HG02870 (cell line): ENCODE measurements around the gene LRRC74B.
"Not testable (repeated sequence)": the region's sequence is repeated elsewhere in the genome, so short reads cannot be mapped to it uniquely, and the experiment has no call there.

ENCODE experiments used
- ATAC-seq: cut with Tn5 transposase; IDR thresholded peaks from one replicate; pipeline ENCODE4 v1.9.1; 2021; ENCODE audit warnings: mild to moderate bottlenecking, moderate library complexity; ENCODE audit not compliant: unreplicated experiment

The LRRC74B gene, protein sequence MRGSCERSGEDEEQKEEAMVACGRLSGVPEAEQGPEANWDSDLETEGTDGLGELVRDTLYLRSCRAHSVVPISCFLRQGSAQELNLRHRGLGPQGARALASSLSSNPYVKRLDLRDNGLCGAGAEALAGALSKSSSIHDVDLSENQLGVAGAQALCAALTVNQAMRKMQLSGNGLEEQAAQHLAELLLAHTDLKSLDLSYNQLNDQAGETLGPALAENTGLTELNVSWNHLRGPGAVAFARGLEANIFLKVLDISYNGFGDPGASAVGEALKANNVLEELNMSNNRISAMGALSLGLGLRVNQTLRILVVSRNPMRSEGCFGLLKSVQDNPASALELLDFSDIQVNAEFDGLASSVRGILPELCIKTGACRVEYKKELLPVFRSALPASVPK

DNA sequence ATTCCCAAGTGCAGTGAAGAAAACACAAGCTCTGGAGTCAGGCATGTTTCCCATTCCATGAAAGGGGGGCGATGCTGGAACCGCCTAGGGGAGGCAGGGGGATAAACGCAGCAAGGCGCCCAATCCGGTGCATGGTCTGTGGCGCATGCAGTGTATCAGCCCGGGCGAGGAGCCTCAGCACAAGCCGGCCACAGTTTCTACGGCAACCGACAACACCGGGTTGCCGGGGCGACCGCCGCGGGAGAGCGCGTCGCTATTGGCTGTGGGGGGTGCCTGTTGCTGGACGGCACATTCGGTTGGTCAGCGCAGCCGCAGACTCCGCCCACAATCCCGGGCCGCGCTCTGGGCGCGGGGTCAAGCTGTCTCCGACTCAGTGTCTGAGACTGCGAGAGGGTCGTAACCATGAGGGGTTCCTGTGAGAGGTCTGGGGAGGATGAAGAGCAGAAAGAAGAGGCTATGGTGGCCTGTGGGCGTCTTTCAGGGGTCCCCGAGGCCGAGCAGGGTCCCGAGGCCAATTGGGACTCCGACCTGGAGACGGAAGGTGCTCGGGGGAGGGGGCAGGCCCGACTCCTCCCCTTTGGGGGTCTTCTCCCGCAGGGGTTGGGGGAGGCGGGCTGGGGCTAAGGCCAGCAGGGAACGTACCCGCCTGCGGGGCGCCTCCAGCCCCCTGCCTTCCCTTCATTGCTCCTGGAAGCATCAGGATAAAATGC lies at the start of gene LRRC74B:
Gene LRRC74B, plus strand, starts transcription at position 362 of the 710 bp plus-strand sequence. Its CDS starts 41 bp downstream, at position 403.
- peak; percentile 83 for ATAC-seq

DNA sequence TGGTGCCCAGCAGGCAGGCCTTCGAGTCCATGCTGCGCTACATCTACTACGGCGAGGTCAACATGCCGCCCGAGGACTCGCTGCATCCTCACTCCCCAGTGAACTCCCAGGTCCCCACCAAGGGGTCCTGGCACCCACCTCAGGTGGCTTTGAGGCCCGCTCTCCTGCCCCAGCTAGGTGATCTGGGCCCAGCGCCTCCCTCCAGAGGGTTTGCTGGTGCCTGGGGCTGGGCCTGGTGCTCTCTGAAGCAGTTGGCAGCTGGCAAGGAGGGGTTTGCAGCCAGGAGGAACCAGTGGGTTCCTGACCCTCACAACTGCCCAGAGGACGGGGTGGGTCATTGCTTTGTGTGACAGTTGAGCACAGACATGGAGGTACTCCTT lies 49.7 kb upstream of the LRRC74B start:
- no peak for ATAC-seq

DNA sequence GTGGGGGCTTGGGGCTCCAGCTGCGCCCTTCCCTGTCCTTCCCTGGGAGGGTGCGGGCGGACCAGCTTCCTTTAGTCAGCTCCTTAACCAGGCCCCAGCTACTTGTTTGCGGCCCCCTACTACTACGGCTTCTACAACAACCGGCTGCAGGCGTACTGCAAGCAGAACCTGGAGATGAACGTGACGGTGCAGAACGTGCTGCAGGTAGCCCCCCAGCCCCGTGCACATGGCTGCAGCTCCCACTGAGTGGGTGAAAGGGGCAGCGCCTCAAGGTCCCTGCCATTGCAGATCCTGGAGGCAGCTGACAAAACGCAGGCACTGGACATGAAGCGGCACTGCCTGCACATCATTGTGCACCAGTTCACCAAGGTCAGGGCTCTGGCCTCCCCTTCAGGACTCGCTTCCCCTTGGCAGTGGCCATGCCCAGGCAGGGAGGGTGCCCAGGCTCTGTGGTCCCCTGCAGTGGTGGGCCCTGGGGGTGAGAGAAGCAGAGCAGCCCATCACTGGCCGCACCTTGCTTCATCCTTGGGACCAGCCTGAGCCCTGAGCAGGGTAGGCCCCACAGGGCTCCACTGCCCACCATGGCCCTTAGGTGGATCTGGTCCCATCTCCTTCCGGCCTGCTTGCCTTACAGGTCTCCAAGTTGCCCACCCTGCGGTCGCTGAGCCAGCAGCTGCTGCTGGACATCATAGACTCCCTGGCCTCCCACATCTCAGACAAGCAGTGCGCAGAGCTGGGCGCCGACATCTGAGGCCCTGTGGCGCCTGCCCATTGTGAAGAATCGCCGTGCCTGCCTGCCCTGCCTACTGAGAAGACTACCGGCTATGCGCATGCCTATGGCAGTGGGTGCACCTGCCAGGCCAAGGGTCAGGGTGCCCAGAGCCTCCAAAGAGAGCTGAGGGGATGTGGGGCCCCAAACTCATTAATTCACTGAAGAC lies 48.9 kb upstream of the LRRC74B start:
- no peak for ATAC-seq

DNA sequence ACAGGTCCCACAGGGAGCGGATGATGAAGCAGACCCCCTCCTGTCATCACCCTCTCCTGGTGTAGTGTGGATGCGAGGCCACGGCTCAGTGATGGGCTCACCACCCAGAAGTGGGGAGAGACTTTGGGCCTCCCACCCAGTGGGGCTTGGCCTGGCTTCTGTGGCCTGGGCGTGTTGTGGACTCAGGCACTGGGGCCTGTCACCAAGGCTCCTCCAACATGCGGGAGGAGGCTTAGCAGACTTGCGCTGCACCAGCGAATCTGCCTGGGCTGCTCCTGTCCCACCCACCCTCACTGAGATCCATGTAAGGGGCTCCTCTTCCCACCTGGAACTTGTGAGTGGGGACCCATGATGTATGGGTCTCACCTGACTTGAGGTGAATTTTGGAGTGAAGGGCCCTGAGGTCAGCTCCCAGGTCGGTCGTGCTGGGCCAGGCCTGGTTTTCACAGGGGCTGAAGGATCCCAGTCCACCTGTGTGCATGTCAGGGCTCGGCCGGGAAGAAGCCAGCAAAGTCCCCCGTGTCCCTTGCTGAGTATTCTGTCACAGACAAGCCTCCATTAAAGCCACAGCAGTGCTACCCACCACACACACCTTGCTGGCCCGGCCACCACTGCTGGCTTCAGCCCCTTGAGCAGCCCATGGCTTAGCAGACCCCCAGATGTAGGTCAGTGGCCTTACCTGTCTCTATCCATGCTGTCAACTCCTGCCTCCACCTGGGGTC lies 48.0 kb upstream of the LRRC74B start:
- no peak for ATAC-seq

DNA sequence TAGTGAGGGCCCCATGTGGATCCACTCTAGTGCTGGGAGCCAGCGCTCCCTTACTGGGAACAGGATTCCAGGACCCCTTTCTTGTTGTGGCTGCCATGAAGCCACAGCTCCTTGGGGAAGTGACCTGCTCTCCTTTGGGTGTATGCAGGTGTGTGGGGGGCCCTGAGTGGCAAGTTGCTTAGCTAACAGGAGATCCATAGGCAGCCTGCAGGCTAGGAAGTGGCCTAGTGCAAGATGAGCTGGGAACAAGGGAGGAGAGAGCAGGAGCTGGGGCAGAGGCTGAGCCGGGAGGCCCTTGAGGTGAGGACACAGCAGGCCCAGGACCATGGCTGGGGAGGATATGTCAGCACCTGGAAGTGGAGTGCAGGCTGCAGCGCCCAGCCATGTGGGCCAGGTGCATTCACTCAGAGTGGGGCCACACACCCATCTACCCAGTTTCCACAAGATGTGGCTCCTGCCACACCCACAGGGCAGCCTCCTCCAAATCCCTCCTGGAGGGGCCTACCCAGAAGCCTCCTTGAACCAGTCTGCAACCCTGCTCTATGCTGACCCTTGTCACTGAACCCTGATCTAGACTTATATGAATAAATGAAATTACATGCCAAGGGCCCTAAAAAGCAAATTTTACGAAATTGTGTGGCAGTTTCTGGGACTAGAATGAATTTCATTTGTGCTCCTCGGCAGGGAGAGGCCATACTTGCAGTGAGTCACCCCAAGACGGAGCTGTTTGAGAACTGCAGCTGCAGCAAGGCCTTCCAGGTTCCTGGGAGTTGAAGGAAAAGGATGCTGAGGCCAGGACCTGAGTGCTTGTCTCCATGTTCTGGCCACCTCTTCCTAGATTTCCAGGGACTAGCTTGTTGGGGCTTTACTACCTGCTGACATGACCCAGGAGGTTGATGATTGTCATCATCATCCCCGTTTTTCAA lies 47.1 kb upstream of the LRRC74B start:
- no peak for ATAC-seq

DNA sequence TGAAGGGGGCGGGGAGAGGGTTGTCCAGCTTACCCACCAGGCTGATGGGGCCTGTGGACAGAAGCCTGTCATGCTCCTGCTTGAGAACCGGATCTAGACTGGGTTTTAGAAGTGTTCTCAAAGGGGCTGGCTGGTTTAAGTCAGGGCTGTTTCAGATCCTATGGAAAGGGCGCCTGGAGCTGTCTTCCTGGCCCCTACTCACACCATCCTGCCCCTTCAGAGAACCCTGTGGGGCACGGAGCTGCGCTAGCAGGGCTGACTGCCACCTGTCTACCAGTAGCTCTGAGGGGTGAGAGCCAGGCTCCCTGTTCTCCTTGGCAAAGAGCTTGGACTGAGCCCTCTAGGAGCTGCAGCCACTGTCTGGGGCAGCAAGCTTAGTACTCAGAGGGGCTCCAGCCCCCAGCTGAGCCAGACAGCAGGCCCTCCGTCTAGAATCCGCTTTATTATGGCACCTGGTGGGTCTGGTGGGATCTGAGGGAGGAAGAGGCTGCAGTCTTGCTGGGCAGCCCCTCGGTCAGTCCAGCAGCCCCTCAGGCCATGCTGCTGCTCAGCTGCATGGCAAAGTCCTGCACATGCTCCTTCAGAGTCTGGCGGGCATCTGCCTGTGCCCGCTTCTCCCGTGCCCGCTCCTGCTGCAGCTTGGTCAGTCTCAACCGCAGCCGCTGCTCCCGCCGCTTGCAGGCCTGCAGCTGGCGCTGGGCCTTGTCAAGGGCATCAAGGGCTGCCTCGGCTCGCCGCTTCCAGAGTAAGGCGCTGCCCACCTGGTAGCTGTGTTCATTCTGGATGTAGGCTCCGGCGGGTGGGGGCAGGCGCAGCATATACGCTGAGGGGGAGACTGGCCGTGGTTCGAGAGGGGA lies 46.2 kb upstream of the LRRC74B start:
- no peak for ATAC-seq

DNA sequence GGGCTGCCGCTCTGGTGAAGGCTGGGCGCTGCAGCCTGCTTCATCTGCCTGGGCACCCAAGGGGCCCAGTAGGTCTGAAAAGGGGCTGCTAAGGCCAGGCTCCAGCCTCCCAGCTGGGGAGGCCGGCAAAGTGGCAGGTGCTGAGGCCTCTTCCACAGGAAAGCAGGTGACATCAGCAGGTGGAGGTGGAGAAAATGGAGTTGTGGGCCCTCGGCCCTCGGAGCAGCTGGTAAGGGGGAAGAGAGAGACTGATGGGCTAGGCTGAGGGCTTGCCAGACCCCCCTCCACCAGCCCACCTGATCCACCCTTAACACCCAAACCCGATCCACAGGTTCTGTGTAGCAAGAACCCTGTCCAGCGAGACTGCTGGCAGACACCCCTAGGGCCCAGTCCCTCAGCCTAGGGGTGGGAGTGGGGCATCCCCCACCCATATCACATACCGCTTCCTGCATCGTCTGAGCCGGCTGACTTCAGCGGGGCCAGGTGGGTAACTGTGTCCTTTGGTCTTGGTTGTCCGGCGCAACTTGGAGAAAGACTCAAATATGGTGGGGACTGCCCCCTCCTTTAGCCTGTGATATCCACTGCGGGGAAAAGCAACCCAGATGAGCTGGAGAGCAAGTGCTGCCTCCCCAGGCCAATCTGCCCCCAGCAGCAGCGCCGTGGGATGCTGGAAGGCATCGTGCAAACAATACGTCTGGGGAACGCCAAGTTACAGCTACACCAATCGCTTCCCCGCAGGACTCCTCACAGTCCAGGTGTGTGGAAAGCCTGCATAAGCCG lies 45.3 kb upstream of the LRRC74B start:
- ATAC-seq: no peak

DNA sequence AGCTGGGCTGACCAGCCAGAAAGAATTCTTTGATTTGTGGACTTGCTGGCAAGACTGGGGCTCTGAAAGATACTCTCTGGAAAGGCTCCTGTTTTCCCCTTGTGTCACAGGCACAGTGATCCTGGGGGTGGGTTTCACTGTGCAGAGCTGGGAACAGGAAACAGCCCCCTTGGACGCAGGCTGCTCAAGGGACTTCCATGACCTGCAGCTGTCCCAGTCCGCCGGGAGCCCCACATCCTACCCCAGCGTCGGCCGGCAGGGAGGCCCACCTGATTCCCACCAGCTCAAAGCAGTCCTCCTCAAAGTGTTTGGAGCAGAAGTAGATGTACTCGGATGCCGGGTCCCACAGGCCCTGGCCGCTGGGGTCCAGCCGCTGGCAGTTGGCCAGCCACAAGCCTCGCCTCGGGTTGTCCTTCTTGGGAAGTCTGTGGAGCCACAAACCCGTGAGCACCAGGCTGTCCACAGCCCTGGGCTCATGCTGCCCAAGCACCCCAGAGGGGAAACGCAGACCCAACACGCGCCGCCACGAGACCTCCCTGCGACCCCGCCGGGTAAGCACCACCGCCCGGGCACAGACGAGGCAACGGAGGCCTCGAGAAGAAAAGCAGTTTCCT lies 44.7 kb upstream of the LRRC74B start:
- peak; percentile 14 for ATAC-seq

DNA sequence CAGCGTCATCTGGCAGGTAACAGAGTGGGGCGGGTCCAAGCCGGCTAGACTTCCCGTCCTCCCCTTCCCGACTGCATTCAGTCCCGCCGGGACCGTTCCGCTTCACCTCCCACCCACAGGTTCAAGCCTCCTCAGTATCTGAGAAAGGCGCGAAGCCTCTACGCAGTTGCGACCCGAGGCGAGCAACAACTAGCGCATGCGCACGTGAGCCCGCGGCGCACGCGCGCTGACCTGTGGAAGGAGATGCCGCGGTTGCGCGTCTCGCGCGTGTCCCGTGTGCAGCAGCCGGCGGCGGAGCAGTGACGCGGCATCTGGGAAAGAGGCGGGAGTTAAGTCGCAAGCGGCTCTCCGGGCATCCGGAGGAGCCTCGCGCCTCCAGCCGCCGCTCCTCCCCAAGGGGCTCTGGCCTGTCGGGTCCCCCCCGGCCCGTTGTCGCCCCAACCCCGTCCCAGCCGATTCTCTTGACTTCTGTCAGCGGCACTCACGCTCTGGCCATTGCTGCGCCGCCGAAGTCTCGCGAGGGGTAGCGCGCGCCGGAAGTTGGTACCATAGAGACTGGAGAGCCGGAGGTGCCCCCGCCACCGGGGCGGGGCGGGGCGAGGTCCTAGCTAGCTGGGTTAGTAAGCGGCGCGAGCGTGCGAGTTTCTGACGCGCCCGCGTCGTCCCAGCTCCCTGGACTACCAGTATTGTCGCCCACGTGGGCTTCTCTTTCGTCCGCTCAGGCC lies 44.0 kb upstream of the LRRC74B start, which contains the start of gene THAP7:
Gene THAP7, minus strand, starts transcription at position 518 of the 725 bp plus-strand sequence. Its CDS starts 207 bp downstream, at position 311.
- ATAC-seq: peak; percentile 78

DNA sequence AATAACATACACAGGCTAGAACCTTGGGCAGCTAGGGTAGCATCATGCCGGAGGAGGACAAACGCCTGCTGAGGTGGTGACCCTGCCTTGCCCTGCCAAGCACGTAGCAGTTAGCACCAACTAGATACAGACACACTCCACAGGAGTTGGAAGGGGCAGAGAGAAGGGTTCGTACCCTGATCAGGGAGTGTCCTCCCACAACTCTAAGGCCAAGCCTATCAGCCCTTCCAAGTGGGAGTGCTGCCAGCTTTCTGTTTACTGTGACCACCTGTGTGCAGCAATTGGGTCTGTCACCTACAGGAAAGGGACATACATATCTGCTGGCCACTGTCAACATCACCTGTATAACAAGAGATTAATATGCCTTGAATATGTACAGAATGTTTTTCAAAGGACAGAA lies 42.0 kb upstream of the LRRC74B start:
- ATAC-seq: no peak

DNA sequence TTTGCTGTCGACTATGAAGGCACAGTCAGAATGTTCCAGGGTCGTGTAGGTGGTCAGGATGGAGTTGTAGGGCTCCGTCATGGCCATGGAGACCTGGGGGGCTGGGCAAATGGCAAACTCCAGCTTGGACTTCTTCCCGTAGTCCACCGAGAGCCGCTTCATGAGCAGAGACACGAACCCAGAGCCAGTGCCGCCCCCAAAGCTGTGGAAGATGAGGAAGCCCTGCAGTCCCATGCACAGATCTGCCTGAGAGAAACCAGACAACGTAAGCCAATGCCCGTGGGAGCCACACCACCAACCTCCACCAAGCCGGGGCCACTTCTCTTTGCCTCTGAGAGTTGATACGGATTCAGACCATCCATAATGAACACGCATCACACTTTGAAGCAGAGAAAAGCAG lies 36.5 kb upstream of the LRRC74B start:
- not testable (repeated sequence) for ATAC-seq

DNA sequence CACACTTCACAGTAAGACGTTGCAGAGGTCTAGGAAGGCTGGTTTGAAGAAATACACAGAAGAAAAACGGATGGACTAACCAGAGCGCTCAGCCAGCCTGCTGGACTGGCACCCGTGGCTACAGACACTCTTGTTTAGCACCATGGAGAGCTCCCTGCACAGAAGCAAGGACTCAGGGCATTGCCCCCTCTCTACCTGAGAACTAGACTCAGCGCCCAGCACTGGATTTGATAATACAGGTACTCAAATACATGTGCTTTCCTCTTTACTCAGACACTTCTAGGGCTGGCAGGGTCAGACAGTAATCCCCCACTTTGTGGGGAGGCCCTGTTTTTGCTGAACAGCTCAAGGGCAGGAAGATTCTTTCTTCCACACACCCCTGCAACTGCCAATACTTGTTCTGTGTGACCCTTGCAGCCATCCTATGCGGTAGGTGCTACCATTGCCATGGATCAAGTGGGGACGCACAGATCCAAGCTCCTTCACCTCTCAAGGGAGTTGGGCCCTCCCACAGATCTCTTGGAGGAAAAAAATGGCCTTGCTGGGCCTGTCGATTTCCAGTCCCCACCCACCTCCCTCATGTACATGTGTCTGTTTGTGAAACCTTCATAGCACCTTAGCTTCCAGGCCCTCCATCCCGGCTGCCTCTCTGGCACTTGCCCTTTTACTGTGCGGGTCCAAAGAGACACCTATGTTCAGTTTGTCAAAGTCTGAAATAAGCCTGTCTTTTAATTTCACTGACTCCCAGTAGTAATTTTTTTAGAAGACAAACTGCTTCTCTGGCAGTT lies 35.9 kb upstream of the LRRC74B start:
- ATAC-seq: no peak

DNA sequence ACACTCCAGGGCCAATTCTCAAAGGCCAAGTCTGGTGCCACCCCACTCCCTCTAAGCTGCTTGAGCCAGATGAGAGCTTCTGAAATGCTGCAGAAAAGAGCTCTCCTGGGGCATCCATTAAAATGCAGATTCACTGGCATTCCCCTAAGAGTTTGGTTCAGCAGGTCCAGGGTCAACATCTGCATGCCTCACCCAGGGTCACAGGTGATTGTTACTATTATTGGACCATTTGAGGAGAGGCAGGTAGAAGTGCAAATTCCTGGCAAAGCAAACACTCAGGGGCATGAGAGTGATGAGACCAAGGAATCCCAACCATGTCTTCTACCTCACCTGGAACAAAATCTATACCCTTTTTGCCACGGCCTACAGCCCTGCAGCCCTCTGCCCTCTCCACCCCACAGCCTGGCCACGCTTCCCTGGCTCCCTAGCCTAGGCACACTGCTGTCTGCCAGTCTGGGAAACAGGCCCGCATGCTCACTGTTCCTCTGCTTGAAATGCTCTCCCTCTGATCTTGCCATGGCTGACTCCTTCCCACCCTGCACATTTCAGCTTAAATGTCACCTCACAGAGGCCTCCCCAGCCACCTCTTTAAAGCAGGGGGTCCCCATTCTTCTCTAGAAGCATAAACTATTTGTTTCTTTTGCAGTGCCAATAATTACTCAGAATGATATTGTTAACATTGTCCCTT lies 35.2 kb upstream of the LRRC74B start:
- ATAC-seq: no peak

DNA sequence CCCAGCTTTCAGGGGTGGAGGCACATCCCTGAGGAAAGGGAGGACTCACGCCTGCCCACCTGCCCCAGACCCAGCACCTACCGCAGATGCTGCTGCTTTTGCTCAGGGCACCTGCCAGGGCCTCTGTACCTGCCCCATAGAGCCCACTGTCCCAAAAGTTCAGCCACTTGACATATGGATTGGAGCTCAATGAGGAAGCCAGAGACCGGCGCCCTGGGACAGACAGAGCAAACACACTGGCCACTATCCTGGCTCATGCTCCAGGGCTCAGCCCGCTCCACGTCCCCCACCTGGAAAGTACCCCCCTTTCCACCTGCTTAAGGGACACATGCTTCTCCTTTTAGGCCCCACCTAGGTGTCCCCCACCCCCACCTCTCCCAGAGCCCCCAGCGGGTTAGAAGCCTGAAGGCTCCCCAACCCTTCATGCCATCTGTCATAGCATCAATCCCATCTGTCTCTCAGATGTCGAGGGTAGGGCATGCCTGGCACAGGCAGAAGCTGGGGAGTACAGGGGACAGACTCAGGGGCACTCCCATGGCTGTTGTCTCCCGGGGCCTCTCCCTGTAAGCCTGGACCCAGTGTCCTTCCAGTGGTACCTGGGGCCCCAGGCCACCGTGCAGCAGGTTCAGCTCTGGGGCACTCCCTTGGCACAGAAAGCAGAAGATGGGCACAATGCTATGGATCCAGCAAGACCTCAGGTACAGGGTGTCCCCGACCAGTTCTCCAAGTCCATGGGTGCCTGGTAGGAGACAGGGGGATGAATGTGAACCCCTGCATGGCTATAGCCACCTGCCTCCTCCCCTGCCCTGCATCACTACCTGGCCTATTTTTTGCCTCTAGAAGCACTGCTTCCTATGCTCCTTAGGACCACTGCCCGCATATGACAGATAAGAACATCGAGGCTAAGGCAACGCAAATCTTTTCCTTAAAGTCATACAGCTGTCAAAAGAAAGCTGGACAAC lies 33.0 kb upstream of the LRRC74B start:
- ATAC-seq: no peak
